Stimulated activated CD8-positive, alpha-beta memory T cell treated with anti-CD3 and anti-CD28 coated beads, Interleukin-15, amount 100 ng/mL, for 24 hours (primary cell): ENCODE data around the gene ATP5PD.

Experiments used
- DNase-seq: peaks from one replicate; pipeline ENCODE4 v3.0.0-alpha.2; 2020; ENCODE audit warnings: low read depth

ATP5PD gene

DNA sequence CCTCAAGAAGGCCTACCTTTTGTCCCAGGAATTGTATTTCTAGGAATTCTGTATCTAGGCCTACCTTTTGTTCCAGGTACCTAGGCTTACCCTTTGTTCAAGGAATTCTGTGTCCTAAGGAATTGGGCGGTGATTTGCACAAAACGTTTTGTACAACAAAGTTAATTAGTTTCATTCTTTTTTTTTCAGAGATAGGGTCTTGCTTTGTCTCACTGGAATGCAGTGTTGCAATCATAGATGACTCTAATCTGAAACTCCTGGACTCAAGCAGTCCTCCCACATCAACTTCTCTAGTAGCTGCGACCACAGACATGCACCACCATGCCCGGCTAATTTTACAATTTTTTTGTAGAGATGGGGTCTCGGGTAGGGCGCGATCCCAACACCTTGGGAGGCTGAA lies 52.3 kb downstream of the ATP5PD start:
- DNase-seq = no peak

DNA sequence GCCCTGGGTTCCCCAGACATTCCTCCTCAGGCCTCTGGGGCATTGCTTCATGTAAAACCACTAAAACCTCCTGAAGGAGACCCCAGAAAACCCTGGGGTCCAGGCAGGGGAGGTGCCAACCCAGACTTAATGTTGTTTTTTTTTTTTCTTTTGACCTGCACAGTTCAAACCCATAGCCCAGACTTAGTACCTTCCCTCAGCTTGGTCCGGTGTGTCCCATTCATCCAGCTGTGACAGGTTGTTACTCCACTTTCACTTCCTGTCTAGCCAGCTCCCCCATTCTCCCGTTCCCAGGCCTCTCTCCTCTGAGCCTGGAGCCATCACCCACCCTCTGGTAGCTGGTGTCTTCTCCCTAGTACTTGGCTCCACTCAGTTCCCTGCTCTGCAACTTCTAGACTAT lies 54.5 kb downstream of the ATP5PD start:
- DNase-seq = no peak

DNA sequence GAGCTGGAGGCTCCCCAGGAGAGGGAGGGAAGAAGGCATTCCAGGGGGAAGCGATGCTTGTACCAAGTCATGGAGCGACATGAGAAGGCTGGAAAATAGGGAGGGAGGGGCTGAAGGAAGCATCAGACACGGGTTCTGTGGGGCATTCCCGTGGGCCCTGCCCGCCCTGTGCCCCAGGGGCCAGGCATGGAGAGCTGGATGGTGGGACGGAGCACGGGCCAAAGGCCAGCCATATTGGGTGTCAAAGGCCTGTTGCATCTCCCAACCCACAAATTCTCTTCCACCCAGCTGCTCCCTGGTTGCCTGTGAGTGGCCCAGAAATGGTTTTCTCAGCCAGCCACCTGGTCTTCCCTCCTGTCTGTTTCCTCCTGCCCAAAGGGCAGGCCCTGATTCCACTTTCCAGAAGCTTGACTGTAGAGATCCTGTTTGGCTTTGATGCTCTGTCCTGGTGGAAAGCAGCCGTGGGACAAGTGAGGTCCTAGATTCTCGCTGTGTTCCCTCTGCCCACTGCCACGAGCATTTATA lies 56.1 kb downstream of the ATP5PD start:
- no peak for DNase-seq
